Body of pancreas (tissue), 4 donors: ENCODE measurements around the gene PPP3R1. TPM values are rescaled to one million over a fixed set of nuclear protein-coding genes. Genes with fewer than 3 reads are reported as not detected.

ENCODE experiments used
- ATAC-seq: fragments of 150-250 bp; one replicate; pipeline ENCODE4 v1.9.1; 2016
- DNase-seq, 4 donors: peaks; one replicate each; pipeline ENCODE4 v3.0.0-alpha.2; 2019
- H3K27ac ChIP-seq, 4 donors: fragments of 200-600 bp; sonication (generic); 1 replicate in 3 of 4; 2 replicates in 1 of 4; pipeline versions ENCODE4 v1.5.1 to v1.6.1; 2016 to 2019; ENCODE audit warnings: mild to moderate bottlenecking in 1 of 4, mixed read lengths in 1 of 4, moderate library complexity in 1 of 4
- H3K27me3 ChIP-seq, 2 donors: fragments of 200-600 bp; sonication (generic); one replicate each; pipeline ENCODE4 v1.6.0; 2016; ENCODE audit warnings: mild to moderate bottlenecking in 1 of 2
- H3K36me3 ChIP-seq, 2 donors: fragments of 200-600 bp; sonication (generic); replicated peaks in 1 of 2; 2 replicates each; pipeline ENCODE4 v1.5.1; 2016; ENCODE audit warnings: low read depth in 2 of 2; ENCODE audit not compliant: insufficient read depth in 1 of 2
- H3K4me1 ChIP-seq: fragments of 200-600 bp; sonication (generic); one replicate; pipeline ENCODE4 v1.6.0; 2016
- H3K4me3 ChIP-seq, 2 donors: fragments of 200-600 bp; sonication (generic); 1 replicate in 1 of 2; 2 replicates in 1 of 2; pipeline ENCODE4 v1.5.1; 2016 to 2019
- H3K9me3 ChIP-seq, 3 donors: fragments of 200-600 bp; sonication (generic); 1 replicate in 2 of 3; 2 replicates in 1 of 3; pipeline ENCODE4 v1.5.1; 2016
- CTCF ChIP-seq, 7 experiments: fragments of 450-650 bp in 4 of 7; fragments of 200-600 bp in 3 of 7; sonication (generic) in 3 of 7; IDR thresholded peaks; one replicate each; pipeline ENCODE4 v1.5.1; 2016 to 2019; ENCODE audit warnings: antibody characterized with exemption in 7 of 7
- POLR2A ChIP-seq, 3 donors: fragments of 450-650 bp; IDR thresholded peaks; one replicate each; pipeline ENCODE4 v1.6.1; 2016; ENCODE audit warnings: antibody characterized with exemption in 3 of 3, mild to moderate bottlenecking in 2 of 3
- WGBS, 2 donors: methylation state at CpG; one replicate each; pipeline ENCODE4 v1.1.5; 2017; 5-methylcytosine and 5-hydroxymethylcytosine counted together
- intact Hi-C: fragments of 100-400 bp; cut with DNase I; formaldehyde crosslinking; loops from one replicate; pipeline ENCODE4 v1.15.1; 2023
- total RNA-seq, 2 donors: library from RNA; depleted of rRNA; stranded (reverse); fragments of >200 nt; gene quantifications; one replicate each; pipeline ENCODE4 v1.1.0, GENCODE V29; 2016

PPP3R1 gene
- total RNA-seq, 2 donors from 2014 or later: 11.2 to 15.6 TPM

GRCh38 chr2:68134120-68134519 lies 118.2 kb downstream of the PPP3R1 start:
- Histone ChIP-seq H3K27me3 (no peaks in the 10 kb centered on the region), H3K9me3 (no peaks in the 10 kb centered on the region), H3K27ac (no peak overlapping the region), H3K4me1 (no peaks in the 10 kb centered on the region), H3K36me3 (no peaks in the 10 kb centered on the region), H3K4me3 (no peak overlapping the region)
- DNase-seq: no peak
- WGBS, 2 donors: 86 to 92% methylated on average over 1 of the region's 1 CpG
- TF ChIP-seq CTCF (IDR thresholded peaks at IDR 0.05): no peak
- no peak for TF ChIP-seq POLR2A (IDR thresholded peaks at IDR 0.05)
- no peak for ATAC-seq
- intact Hi-C loops: no loop called here

Other genes with a start within 250 kb of the PPP3R1 start
- gene C1D, start 189.5 kb downstream of the PPP3R1 start, total RNA-seq: 10 to 100 TPM; 18.5 to 29.6 TPM
- gene PNO1, start 94.6 kb downstream of the PPP3R1 start, total RNA-seq: 1 to 10 TPM; 6.0 to 8.9 TPM
- gene CNRIP1, start 67.4 kb upstream of the PPP3R1 start, total RNA-seq: 1 to 10 TPM; 2.6 to 5.7 TPM
- 1 to 10 TPM; 1.8 to 3.0 TPM for gene PLEK, start 112.8 kb upstream of the PPP3R1 start, total RNA-seq
- gene FBXO48, start 214.8 kb upstream of the PPP3R1 start, total RNA-seq: 1 to 10 TPM in 1 of 2 donors, under 1 TPM in 1; 0.78 to 3.0 TPM
- 1 to 10 TPM; 3.9 to 4.0 TPM for gene APLF, start 215.1 kb upstream of the PPP3R1 start, total RNA-seq